ENCODE results near the gene CAVIN1. TPM values are rescaled to one million over a fixed set of nuclear protein-coding genes. Genes with fewer than 3 reads are reported as not detected.
"Not testable (repeated sequence)": the region's sequence is repeated elsewhere in the genome, so short reads cannot be mapped to it uniquely, and the experiment has no call there.

CAVIN1 gene
- total RNA-seq, 1 donor from 2014 or later: 205 TPM

DNA sequence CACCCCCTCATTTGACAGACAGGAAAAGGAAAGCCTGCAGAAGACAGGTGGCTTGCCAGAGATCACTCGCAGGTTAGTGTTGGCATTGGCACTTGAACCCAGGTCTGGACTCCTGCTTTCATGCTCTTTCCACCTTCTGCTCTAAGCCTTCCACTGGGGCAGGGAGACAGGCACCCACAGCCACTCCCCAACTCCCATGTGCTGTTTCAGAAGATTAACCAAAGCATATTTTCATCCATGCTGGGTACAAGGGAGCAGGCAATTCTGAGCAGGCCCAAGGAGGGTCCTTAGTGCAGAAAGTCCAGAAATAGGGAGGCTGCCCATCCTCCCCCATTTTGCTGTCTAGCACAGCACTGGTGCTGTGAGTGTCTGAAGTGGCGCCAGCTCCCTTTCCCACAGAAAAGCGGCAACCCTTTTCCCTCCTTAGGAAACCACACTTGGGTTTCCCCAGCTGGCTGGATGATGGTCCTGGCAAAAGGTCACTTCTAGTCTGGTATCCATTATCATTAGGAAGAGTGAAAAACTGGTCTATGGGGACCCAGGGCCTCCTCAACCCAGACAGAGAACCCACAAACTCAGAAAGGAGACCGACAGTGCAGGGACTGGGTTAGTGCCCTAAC lies 2.0 kb upstream of the CAVIN1 start:
- Histone ChIP-seq H3K27ac (replicated peaks) (peak overlapping the region; percentile 5), H3K27me3 (ENCODE audit: low read depth) (no peaks in the 10 kb centered on the region)

DNA sequence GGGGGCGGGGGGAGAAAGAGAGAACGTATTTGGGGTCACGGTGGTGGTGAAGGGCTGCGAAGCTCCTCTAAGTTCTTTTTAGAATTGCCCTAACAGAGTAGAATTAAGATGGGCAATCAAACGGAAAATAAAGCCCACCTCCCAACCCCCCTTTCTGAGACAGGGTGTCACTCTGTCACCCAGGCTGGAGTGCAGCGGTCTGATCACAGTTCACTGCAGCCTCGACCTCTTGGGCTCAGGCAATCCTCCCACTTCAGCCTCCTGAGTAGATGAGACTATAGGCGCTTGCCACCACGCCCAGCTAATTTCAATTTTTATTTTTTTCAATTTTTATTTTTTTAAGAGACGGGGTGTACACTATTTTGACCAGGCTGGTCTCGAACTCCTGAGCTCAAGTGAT lies 710 bp upstream of the CAVIN1 start:
- Histone ChIP-seq H3K4me1 (peaks cover 59% of the 10 kb centered on the region), H3K27me3 (ENCODE audit: low read depth) (no peaks in the 10 kb centered on the region), H3K27ac (replicated peaks) (peak overlapping the region; percentile 100), H3K9me3 (replicated peaks) (no peaks in the 10 kb centered on the region), H3K4me3 (peak overlapping the region; percentile 99), H3K36me3 (no peaks in the 10 kb centered on the region)
- no peak for DNase-seq
- intact Hi-C loops (cut with micrococcal nuclease): no loop called here
- TF ChIP-seq, protein P1, sequence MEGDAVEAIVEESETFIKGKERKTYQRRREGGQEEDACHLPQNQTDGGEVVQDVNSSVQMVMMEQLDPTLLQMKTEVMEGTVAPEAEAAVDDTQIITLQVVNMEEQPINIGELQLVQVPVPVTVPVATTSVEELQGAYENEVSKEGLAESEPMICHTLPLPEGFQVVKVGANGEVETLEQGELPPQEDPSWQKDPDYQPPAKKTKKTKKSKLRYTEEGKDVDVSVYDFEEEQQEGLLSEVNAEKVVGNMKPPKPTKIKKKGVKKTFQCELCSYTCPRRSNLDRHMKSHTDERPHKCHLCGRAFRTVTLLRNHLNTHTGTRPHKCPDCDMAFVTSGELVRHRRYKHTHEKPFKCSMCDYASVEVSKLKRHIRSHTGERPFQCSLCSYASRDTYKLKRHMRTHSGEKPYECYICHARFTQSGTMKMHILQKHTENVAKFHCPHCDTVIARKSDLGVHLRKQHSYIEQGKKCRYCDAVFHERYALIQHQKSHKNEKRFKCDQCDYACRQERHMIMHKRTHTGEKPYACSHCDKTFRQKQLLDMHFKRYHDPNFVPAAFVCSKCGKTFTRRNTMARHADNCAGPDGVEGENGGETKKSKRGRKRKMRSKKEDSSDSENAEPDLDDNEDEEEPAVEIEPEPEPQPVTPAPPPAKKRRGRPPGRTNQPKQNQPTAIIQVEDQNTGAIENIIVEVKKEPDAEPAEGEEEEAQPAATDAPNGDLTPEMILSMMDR (IDR thresholded peaks at IDR 0.05; ENCODE audit: borderline replicate concordance): no peak

More for the DNA sequence above, 2.0 kb upstream of the CAVIN1 start:
- intact Hi-C loops (cut with micrococcal nuclease): loop anchor here (5.0 kb wide), 1 partner anchor 92 kb away; no protein-coding TSS in a partner anchor
- no peak for DNase-seq
- H3K9me3 ChIP-seq (replicated peaks): no peaks in the 10 kb centered on the region
- TF ChIP-seq, protein P1 (IDR thresholded peaks at IDR 0.05; ENCODE audit: borderline replicate concordance): no peak
- H3K36me3 ChIP-seq: no peaks in the 10 kb centered on the region
- H3K4me3 ChIP-seq: no peak overlapping the region
- H3K4me1 ChIP-seq: peaks cover 54% of the 10 kb centered on the region

DNA sequence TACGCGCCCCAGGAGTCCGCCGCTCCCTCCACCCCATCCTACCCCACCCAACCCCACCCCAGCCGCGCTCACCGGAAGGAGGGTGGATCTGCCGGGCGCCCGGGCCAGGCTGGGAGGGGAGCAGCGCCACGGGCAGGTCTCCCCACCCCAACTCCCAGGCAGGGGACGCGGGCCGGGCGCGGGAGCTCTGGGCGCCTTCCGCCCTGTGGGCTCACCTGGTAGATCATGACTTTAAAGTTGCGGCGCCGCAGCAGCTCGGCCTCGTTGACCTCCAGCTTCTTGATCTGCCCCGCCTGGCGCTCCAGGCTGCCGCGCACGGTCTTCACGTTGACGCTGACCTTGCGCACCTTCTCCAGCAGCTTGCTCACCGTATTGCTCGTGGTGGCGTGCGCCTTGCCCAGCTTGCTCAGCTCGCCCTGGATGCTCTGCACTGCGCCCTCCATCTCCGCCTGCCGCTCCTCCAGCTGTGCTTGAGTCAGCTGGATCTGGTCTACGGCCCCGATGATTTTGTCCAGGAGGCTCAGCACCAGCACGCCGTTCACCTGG lies 571 bp downstream of the CAVIN1 start:
- intact Hi-C loops (cut with micrococcal nuclease): no loop called here
- Histone ChIP-seq H3K27me3 (ENCODE audit: low read depth) (no peaks in the 10 kb centered on the region), H3K9me3 (replicated peaks) (no peaks in the 10 kb centered on the region), H3K36me3 (no peaks in the 10 kb centered on the region), H3K27ac (replicated peaks) (peak overlapping the region; percentile 100), H3K4me1 (peaks cover 63% of the 10 kb centered on the region), H3K4me3 (peak overlapping the region; percentile 99)
- TF ChIP-seq, protein P1 (IDR thresholded peaks at IDR 0.05; ENCODE audit: borderline replicate concordance): no peak
- no peak for DNase-seq

DNA sequence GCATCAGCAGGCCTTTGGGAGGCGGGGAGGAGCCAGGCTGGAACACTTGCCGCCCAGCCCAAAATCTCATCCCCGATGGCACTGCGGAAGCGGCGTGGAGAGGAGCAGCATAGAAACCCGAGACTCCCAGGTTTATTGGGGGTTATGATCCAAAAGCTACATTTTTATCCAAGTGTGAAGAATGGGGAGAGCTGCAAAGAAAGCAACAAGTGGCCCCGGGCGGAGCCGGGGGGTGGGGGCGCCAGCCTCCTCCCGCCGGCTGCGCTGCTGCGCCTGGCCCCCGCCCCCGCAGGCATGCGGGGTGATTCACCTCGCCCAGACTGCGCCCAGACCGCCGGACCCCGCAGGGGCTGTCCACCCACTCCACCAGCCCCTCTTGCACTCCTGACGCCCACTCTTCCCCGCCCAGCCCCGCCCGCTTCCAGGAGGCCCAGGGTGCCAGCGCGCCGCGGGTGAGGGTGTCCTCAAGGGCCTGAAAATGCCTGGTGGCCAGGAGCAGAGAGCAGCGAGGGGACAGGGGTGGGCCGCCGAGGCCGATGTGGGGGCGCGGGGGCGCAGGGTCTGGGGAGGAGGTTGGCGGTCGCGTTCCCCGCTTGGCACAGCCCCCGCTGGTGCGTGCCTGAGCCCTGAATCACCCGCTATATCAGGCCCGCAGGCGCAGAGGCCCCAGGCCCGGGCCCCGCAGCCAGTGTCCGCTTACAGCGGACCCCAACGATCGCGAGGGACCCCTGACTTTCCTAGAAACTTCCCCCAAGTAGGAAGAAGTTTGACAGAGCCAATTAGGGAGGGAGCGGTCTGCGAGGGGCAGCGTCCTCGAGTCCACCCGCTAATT lies 1.3 kb downstream of the CAVIN1 start:
- H3K4me1 ChIP-seq: peaks cover 71% of the 10 kb centered on the region
- no peaks in the 10 kb centered on the region for H3K27me3 ChIP-seq (ENCODE audit: low read depth)
- intact Hi-C loops (cut with micrococcal nuclease): no loop called here
- peak; percentile 56 for DNase-seq
- H3K4me3 ChIP-seq: peak overlapping the region; percentile 99
- TF ChIP-seq, protein P1 (IDR thresholded peaks at IDR 0.05; ENCODE audit: borderline replicate concordance): no peak
- peak overlapping the region; percentile 100 for H3K27ac ChIP-seq (replicated peaks)
- H3K9me3 ChIP-seq (replicated peaks): no peaks in the 10 kb centered on the region
- H3K36me3 ChIP-seq: no peaks in the 10 kb centered on the region

DNA sequence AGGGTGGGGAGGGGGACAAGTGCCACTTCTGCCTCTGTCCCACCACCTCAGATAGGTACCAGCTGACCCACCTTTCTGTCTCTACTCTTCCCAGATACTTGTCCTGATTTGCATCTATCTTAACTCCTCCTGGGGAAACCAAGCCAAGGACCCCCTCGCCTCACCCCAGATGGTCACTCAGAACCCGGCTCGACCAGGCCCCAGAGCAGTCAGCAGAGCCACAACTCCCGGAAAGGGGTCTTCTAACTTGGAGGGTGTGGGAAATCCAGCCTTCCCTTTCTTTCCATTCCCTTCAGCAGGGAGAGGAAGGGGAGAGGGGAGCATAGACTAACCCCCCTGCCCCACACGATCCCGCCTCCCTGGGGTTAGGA lies 1.9 kb downstream of the CAVIN1 start:
- no peaks in the 10 kb centered on the region for H3K9me3 ChIP-seq (replicated peaks)
- H3K27me3 ChIP-seq (ENCODE audit: low read depth): no peaks in the 10 kb centered on the region
- peak overlapping the region; percentile 100 for H3K27ac ChIP-seq (replicated peaks)
- TF ChIP-seq, protein P1 (IDR thresholded peaks at IDR 0.05; ENCODE audit: borderline replicate concordance): no peak
- DNase-seq: no peak
- H3K36me3 ChIP-seq: no peaks in the 10 kb centered on the region
- intact Hi-C loops (cut with micrococcal nuclease): no loop called here
- peak overlapping the region; percentile 99 for H3K4me3 ChIP-seq
- H3K4me1 ChIP-seq: peaks cover 77% of the 10 kb centered on the region

DNA sequence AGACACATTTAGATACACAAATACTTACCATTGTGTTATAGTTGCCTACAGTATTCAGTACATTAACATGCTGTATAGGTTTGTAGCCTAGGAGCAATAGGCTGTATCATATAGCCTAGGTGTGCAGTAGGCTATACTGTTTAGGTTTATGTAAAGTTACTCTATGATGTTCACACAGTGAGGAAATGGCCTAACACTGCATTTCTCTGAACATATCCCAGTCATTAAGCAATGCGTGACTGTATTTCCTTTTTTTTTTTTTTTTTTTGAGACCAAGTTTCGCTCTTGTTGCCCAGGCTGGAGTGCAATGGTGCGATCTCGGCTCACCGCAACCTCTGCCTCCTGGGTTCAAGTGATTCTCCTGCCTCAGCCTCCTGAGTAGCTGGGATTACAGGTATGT lies 5.1 kb downstream of the CAVIN1 start:
- H3K9me3 ChIP-seq (replicated peaks); H3K36me3 ChIP-seq; H3K27me3 ChIP-seq (ENCODE audit: low read depth); intact Hi-C loops (cut with micrococcal nuclease); DNase-seq: not testable (repeated sequence)
- H3K27ac ChIP-seq (replicated peaks): peak overlapping the region; percentile 100
- peak overlapping the region; percentile 99 for H3K4me3 ChIP-seq
- H3K4me1 ChIP-seq: peaks cover 100% of the 10 kb centered on the region
